ENCODE measurements around the gene LIX1L. TPM values are rescaled to one million over a fixed set of nuclear protein-coding genes. Genes with fewer than 3 reads are reported as not detected.

Gene LIX1L
- total and polyA plus RNA-seq, 9 donors, result 28.7 to 102 (median 69.4) TPM

- H3K4me1 ChIP-seq (ENCODE audit: insufficient read depth), result peaks cover 8% of the 10 kb centered on the region
- TF ChIP-seq, protein P1, sequence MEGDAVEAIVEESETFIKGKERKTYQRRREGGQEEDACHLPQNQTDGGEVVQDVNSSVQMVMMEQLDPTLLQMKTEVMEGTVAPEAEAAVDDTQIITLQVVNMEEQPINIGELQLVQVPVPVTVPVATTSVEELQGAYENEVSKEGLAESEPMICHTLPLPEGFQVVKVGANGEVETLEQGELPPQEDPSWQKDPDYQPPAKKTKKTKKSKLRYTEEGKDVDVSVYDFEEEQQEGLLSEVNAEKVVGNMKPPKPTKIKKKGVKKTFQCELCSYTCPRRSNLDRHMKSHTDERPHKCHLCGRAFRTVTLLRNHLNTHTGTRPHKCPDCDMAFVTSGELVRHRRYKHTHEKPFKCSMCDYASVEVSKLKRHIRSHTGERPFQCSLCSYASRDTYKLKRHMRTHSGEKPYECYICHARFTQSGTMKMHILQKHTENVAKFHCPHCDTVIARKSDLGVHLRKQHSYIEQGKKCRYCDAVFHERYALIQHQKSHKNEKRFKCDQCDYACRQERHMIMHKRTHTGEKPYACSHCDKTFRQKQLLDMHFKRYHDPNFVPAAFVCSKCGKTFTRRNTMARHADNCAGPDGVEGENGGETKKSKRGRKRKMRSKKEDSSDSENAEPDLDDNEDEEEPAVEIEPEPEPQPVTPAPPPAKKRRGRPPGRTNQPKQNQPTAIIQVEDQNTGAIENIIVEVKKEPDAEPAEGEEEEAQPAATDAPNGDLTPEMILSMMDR (IDR thresholded peaks at IDR 0.05), result no peak
- TF ChIP-seq POLR2A (IDR thresholded peaks at IDR 0.05) (no peak), EP300 (IDR thresholded peaks at IDR 0.05) (no peak)
- H3K36me3 ChIP-seq, result no peaks in the 10 kb centered on the region
- peak overlapping the region; percentile 78 to 82 for H3K27ac ChIP-seq
- intact Hi-C loops (cut with DNase I), result loop anchor here in 1 of 4 donors (10.0 kb wide), 1 partner anchor 112 kb away; no protein-coding TSS in a partner anchor
- 24 to 28% (median 27%) methylated on average over 3 of the region's 3 CpGs for WGBS, 3 donors
- H3K27me3 ChIP-seq, result no peaks in the 10 kb centered on the region
- DNase-seq, result peak in 3 of 5 donors; percentile 47 to 59 (median 53)
- no peak overlapping the region for H3K4me3 ChIP-seq
- no peaks in the 10 kb centered on the region for H3K9me3 ChIP-seq
These were observed 65.2 kb downstream of the LIX1L start for GRCh38 chr1:145892486-145893087.

DNA sequence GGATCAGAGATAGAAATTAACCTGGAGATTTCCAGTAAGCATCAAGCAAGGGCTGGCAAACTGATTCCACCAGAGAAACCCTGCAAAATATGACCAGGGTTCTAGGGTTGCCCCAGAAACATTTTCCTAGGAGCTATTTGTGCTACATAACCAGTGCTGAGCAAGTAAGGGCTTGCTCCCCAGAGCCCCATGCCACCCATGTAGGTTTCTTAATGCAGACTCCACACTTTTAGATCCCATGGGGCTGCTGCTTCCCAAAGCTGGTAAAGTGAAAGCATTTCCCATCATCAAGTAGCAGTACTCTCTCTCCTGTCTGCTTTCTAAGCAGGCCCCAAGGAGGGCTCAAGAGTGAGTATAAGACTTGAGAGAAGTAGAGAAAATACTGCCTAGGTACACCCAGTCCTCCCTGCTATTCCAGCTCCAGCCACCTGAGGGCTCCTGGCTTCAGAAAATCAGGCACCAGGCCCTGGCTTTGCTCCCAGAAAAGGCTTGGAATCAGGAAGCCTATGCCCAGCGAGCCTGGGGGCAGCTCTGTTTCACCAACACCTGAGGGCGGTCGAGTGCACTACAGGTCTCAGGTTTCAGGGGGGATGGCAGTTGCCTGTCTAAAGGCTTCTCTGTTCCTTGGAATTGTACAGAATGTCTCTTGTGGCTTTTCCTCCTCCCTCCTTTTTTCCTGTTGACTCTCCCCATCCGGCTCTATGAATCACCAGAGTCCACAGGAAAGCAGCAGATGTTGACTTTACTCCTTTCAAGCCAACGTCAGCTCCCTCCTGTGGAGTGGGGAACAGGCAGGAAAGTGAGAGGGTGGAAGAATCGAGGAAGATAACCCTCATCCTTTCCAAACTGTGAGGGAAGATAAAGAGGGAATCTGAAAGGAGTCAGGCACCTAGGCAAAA lies 66.0 kb downstream of the LIX1L start:
- TF ChIP-seq EP300 (IDR thresholded peaks at IDR 0.05) (no peak), POLR2A (IDR thresholded peaks at IDR 0.05) (peak; percentile 9)
- TF ChIP-seq, protein P1 (IDR thresholded peaks at IDR 0.05), result peak; percentile 92 to 98 (median 94)
- Histone ChIP-seq H3K27me3 (no peaks in the 10 kb centered on the region), H3K9me3 (no peaks in the 10 kb centered on the region), H3K36me3 (no peaks in the 10 kb centered on the region), H3K4me1 (ENCODE audit: insufficient read depth) (peaks cover 8% of the 10 kb centered on the region), H3K27ac (peak overlapping the region; percentile 78 to 82), H3K4me3 (no peak overlapping the region)
- 1 to 4% (median 2%) methylated on average over 6 of the region's 6 CpGs for WGBS, 3 donors
- intact Hi-C loops (cut with DNase I), result loop anchor here in 1 of 4 donors (10.0 kb wide), 1 partner anchor 113 kb away; no protein-coding TSS in a partner anchor
- peak; percentile 95 to 97 (median 96) for DNase-seq

DNA sequence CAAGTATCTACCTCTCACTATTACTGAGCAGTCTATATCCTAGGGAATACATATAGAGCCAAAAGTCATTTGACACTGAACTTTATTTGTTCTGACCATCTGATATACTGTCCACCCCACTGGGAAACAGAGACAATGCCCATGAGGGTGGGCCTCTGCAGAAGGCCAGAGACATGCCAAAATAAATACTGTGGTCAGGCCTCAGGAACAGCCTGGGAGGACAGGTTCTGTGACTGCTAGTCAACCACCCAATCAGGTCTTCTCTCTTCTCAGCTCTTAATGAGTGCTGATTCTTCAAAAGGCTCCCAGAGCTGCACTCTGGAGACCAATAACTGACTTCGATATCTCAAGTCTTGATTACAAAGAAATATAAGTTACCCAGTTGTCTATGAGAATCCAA lies 66.7 kb downstream of the LIX1L start:
- H3K4me3 ChIP-seq, result no peak overlapping the region
- intact Hi-C loops (cut with DNase I), result loop anchor here in 1 of 4 donors (10.0 kb wide), 1 partner anchor 114 kb away; no protein-coding TSS in a partner anchor
- WGBS, 3 donors, result 27 to 55% (median 35%) methylated on average over 1 of the region's 1 CpG
- no peaks in the 10 kb centered on the region for H3K27me3 ChIP-seq
- TF ChIP-seq, protein P1 (IDR thresholded peaks at IDR 0.05), result no peak
- TF ChIP-seq POLR2A (IDR thresholded peaks at IDR 0.05) (no peak), EP300 (IDR thresholded peaks at IDR 0.05) (no peak)
- no peaks in the 10 kb centered on the region for H3K36me3 ChIP-seq
- H3K9me3 ChIP-seq, result no peaks in the 10 kb centered on the region
- peaks cover 8% of the 10 kb centered on the region for H3K4me1 ChIP-seq (ENCODE audit: insufficient read depth)
- DNase-seq, result no peak
- peak overlapping the region; percentile 78 to 82 for H3K27ac ChIP-seq

DNA sequence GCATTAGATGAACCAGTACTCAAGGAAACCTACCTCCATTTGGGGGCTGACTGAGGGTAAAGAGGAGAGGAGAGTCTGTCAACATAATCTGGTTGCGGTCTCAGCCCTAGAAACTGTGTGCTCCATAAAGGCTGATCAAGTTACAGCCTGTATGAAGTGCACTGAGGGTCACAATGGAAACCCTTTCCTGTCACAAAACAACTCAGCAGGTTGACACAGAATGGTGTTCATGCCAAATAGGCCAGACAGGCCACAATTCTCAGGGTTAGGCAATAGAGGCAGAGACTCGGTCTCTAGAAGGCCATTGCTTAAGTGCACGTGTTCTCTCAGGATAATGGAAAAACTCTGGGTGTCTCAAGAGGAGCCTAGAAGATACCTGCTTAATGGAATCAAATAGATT lies 68.1 kb downstream of the LIX1L start:
- intact Hi-C loops (cut with DNase I), result loop anchor here in 1 of 4 donors (10.0 kb wide), 1 partner anchor 115 kb away; no protein-coding TSS in a partner anchor
- no peaks in the 10 kb centered on the region for H3K36me3 ChIP-seq
- WGBS, 3 donors, result 90 to 92% (median 90%) methylated on average over 3 of the region's 3 CpGs

More for the DNA sequence above, 68.1 kb downstream of the LIX1L start:
- no peak for DNase-seq
- Histone ChIP-seq H3K27ac (no peak overlapping the region), H3K4me3 (no peak overlapping the region), H3K27me3 (no peaks in the 10 kb centered on the region), H3K9me3 (no peaks in the 10 kb centered on the region), H3K4me1 (ENCODE audit: insufficient read depth) (peaks cover 8% of the 10 kb centered on the region)
- TF ChIP-seq EP300 (IDR thresholded peaks at IDR 0.05) (no peak), POLR2A (IDR thresholded peaks at IDR 0.05) (no peak)
- TF ChIP-seq, protein P1 (IDR thresholded peaks at IDR 0.05), result no peak
